ENCODE results near the gene ZBTB9.

Gene ZBTB9

DNA sequence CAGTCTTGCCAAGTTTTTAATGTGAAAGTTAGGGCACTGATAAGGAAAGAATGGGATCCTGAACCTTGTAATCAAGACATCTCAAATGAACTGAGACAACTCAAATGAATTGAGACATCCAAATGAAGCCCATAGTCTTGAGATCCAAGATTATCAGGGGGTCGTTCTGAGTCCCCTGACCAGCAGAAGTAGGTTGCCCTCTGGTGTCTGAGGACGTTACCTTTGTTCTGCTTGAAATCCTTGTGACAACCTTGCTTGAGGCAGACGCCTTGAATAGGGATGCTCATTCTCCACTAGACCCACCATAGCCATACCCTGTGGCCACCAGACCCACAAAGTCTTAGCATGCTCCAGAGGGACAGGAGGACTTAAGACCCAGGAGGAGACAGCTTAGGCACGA lies 37.7 kb downstream of the ZBTB9 start:
- no peak overlapping the region for H3K4me3 ChIP-seq (replicated peaks; ENCODE audit: insufficient read depth, low read length)
- DNase-seq (ENCODE audit: low read depth in 1 of 2, low spot score in 1 of 2) = no peak
- H3K27ac ChIP-seq (replicated peaks) = no peak overlapping the region
- TF ChIP-seq, protein P1, sequence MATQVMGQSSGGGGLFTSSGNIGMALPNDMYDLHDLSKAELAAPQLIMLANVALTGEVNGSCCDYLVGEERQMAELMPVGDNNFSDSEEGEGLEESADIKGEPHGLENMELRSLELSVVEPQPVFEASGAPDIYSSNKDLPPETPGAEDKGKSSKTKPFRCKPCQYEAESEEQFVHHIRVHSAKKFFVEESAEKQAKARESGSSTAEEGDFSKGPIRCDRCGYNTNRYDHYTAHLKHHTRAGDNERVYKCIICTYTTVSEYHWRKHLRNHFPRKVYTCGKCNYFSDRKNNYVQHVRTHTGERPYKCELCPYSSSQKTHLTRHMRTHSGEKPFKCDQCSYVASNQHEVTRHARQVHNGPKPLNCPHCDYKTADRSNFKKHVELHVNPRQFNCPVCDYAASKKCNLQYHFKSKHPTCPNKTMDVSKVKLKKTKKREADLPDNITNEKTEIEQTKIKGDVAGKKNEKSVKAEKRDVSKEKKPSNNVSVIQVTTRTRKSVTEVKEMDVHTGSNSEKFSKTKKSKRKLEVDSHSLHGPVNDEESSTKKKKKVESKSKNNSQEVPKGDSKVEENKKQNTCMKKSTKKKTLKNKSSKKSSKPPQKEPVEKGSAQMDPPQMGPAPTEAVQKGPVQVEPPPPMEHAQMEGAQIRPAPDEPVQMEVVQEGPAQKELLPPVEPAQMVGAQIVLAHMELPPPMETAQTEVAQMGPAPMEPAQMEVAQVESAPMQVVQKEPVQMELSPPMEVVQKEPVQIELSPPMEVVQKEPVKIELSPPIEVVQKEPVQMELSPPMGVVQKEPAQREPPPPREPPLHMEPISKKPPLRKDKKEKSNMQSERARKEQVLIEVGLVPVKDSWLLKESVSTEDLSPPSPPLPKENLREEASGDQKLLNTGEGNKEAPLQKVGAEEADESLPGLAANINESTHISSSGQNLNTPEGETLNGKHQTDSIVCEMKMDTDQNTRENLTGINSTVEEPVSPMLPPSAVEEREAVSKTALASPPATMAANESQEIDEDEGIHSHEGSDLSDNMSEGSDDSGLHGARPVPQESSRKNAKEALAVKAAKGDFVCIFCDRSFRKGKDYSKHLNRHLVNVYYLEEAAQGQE (IDR thresholded peaks at IDR 0.05; ENCODE audit: insufficient replicate concordance, low read depth) = no peak
- no peak for TF ChIP-seq GABPA (IDR thresholded peaks at IDR 0.05; ENCODE audit: low read depth)
- no peak for TF ChIP-seq SPI1 (IDR thresholded peaks at IDR 0.05; ENCODE audit: borderline replicate concordance, low read depth)
- TF ChIP-seq, protein P2, sequence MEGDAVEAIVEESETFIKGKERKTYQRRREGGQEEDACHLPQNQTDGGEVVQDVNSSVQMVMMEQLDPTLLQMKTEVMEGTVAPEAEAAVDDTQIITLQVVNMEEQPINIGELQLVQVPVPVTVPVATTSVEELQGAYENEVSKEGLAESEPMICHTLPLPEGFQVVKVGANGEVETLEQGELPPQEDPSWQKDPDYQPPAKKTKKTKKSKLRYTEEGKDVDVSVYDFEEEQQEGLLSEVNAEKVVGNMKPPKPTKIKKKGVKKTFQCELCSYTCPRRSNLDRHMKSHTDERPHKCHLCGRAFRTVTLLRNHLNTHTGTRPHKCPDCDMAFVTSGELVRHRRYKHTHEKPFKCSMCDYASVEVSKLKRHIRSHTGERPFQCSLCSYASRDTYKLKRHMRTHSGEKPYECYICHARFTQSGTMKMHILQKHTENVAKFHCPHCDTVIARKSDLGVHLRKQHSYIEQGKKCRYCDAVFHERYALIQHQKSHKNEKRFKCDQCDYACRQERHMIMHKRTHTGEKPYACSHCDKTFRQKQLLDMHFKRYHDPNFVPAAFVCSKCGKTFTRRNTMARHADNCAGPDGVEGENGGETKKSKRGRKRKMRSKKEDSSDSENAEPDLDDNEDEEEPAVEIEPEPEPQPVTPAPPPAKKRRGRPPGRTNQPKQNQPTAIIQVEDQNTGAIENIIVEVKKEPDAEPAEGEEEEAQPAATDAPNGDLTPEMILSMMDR (IDR thresholded peaks at IDR 0.05; ENCODE audit: insufficient read depth, low read length) = no peak
- no peak for TF ChIP-seq POLR2AphosphoS5 (IDR thresholded peaks at IDR 0.05; ENCODE audit: low read depth)
- H3K27me3 ChIP-seq (ENCODE audit: insufficient read depth, poor library complexity, severe bottlenecking) = no peaks in the 10 kb centered on the region

DNA sequence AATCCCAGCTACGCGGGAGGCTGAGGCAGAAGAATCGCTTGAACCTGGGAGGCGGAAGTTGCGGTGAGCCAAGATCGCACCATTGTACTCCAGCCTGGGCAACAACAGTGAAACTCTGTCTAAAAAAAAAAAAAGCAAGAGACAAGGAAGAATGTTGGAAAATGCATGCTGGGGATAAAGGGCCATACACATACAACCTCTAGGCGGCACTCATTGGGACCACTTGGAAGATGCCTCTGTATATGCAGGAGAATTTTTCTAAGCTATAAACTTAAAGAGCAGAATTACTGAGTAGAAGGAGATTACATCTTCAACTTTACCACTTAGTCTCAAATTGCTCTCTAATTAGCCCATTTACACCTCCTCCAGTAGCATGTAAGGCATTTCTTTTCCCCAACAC lies 42.8 kb downstream of the ZBTB9 start:
- Histone ChIP-seq H3K27ac (replicated peaks) (no peak overlapping the region), H3K4me3 (replicated peaks; ENCODE audit: insufficient read depth, low read length) (no peak overlapping the region), H3K27me3 (ENCODE audit: insufficient read depth, poor library complexity, severe bottlenecking) (no peaks in the 10 kb centered on the region)
- DNase-seq (ENCODE audit: low read depth in 1 of 2, low spot score in 1 of 2) = no peak
- no peak for TF ChIP-seq POLR2AphosphoS5 (IDR thresholded peaks at IDR 0.05; ENCODE audit: low read depth)
- TF ChIP-seq, protein P2 (IDR thresholded peaks at IDR 0.05; ENCODE audit: insufficient read depth, low read length) = no peak
- TF ChIP-seq SPI1 (IDR thresholded peaks at IDR 0.05; ENCODE audit: borderline replicate concordance, low read depth) = no peak
- no peak for TF ChIP-seq GABPA (IDR thresholded peaks at IDR 0.05; ENCODE audit: low read depth)
- TF ChIP-seq, protein P1 (IDR thresholded peaks at IDR 0.05; ENCODE audit: insufficient replicate concordance, low read depth) = no peak

DNA sequence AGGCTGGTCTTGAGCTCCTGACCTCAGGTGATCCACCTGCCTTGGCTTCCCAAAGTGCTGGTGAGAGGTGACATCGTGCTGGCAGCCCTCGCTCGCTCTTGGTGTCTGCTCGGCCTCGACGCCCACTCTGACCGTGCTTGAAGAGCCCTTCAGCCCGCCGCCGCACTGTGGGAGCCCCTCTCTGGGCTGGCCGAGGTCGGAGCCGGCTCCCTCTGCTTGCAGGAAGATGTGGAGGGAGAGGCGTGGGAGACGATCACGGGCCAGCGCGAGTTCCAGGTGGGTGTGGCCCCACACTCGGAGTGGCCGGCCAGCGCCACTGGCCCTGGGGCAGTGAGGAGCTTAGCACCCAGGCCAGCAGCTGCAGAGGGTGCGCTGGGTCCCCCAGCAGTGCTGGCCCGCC lies 48.1 kb downstream of the ZBTB9 start:
- no peak overlapping the region for H3K27ac ChIP-seq (replicated peaks)
- TF ChIP-seq, protein P2 (IDR thresholded peaks at IDR 0.05; ENCODE audit: insufficient read depth, low read length) = no peak
- TF ChIP-seq POLR2AphosphoS5 (IDR thresholded peaks at IDR 0.05; ENCODE audit: low read depth) (no peak), SPI1 (IDR thresholded peaks at IDR 0.05; ENCODE audit: borderline replicate concordance, low read depth) (no peak), GABPA (IDR thresholded peaks at IDR 0.05; ENCODE audit: low read depth) (no peak)
- TF ChIP-seq, protein P1 (IDR thresholded peaks at IDR 0.05; ENCODE audit: insufficient replicate concordance, low read depth) = no peak
- H3K27me3 ChIP-seq (ENCODE audit: insufficient read depth, poor library complexity, severe bottlenecking) = no peaks in the 10 kb centered on the region
- no peak overlapping the region for H3K4me3 ChIP-seq (replicated peaks; ENCODE audit: insufficient read depth, low read length)
- no peak for DNase-seq (ENCODE audit: low read depth in 1 of 2, low spot score in 1 of 2)
